ENCODE results near the gene MMP14. TPM values are rescaled to one million over a fixed set of nuclear protein-coding genes. Genes with fewer than 3 reads are reported as not detected.

Gene MMP14
- total and polyA plus RNA-seq, 2 experiments from 2014 or later: 7.0 to 56.4 TPM

GRCh38 chr14:22875748-22876319, 39.4 kb downstream of the MMP14 start:
- ATAC-seq (no peak), DNase-seq (ENCODE audit: low spot score) (no peak)
- Mint-ChIP-seq H3K9me3 (no peaks in the 10 kb centered on the region), H3K4me3 (no peak overlapping the region), H3K27ac (no peak overlapping the region), H3K27me3 (ENCODE audit: insufficient read depth, low read depth, poor library complexity) (peaks cover 13% of the 10 kb centered on the region), H3K4me1 (peaks cover 7% of the 10 kb centered on the region), H3K36me3 (ENCODE audit: low read depth) (peaks cover 23% of the 10 kb centered on the region)
- peaks cover 6% of the 10 kb centered on the region for H3K4me1 ChIP-seq (ENCODE audit: insufficient read depth)
- TF ChIP-seq, protein P1, sequence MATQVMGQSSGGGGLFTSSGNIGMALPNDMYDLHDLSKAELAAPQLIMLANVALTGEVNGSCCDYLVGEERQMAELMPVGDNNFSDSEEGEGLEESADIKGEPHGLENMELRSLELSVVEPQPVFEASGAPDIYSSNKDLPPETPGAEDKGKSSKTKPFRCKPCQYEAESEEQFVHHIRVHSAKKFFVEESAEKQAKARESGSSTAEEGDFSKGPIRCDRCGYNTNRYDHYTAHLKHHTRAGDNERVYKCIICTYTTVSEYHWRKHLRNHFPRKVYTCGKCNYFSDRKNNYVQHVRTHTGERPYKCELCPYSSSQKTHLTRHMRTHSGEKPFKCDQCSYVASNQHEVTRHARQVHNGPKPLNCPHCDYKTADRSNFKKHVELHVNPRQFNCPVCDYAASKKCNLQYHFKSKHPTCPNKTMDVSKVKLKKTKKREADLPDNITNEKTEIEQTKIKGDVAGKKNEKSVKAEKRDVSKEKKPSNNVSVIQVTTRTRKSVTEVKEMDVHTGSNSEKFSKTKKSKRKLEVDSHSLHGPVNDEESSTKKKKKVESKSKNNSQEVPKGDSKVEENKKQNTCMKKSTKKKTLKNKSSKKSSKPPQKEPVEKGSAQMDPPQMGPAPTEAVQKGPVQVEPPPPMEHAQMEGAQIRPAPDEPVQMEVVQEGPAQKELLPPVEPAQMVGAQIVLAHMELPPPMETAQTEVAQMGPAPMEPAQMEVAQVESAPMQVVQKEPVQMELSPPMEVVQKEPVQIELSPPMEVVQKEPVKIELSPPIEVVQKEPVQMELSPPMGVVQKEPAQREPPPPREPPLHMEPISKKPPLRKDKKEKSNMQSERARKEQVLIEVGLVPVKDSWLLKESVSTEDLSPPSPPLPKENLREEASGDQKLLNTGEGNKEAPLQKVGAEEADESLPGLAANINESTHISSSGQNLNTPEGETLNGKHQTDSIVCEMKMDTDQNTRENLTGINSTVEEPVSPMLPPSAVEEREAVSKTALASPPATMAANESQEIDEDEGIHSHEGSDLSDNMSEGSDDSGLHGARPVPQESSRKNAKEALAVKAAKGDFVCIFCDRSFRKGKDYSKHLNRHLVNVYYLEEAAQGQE (IDR thresholded peaks at IDR 0.05; ENCODE audit: unreplicated experiment): no peak
- TF ChIP-seq ETS1 (IDR thresholded peaks at IDR 0.05) (no peak), NANOG (IDR thresholded peaks at IDR 0.05; ENCODE audit: borderline replicate concordance) (no peak), ZNF114 (CRISPR knock-in tag; IDR thresholded peaks at IDR 0.05) (no peak), STAT1 (IDR thresholded peaks at IDR 0.05; ENCODE audit: unreplicated experiment) (no peak), POLR2AphosphoS5 (IDR thresholded peaks at IDR 0.05; ENCODE audit: low read depth) (no peak), ZNF331 (CRISPR knock-in tag; IDR thresholded peaks at IDR 0.05; ENCODE audit: low read depth) (no peak), EZH2phosphoT487 (IDR thresholded peaks at IDR 0.05; ENCODE audit: unreplicated experiment) (no peak), JUNB (IDR thresholded peaks at IDR 0.05; ENCODE audit: unreplicated experiment) (no peak), CREB1 (CRISPR knock-in tag; IDR thresholded peaks at IDR 0.05; ENCODE audit: low read depth) (no peak), ZNF462 (CRISPR knock-in tag; IDR thresholded peaks at IDR 0.05) (no peak), EZH2 (IDR thresholded peaks at IDR 0.05; ENCODE audit: low read depth, unreplicated experiment) (no peak)
- TF ChIP-seq, protein P2, sequence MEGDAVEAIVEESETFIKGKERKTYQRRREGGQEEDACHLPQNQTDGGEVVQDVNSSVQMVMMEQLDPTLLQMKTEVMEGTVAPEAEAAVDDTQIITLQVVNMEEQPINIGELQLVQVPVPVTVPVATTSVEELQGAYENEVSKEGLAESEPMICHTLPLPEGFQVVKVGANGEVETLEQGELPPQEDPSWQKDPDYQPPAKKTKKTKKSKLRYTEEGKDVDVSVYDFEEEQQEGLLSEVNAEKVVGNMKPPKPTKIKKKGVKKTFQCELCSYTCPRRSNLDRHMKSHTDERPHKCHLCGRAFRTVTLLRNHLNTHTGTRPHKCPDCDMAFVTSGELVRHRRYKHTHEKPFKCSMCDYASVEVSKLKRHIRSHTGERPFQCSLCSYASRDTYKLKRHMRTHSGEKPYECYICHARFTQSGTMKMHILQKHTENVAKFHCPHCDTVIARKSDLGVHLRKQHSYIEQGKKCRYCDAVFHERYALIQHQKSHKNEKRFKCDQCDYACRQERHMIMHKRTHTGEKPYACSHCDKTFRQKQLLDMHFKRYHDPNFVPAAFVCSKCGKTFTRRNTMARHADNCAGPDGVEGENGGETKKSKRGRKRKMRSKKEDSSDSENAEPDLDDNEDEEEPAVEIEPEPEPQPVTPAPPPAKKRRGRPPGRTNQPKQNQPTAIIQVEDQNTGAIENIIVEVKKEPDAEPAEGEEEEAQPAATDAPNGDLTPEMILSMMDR (conservative IDR thresholded peaks at IDR 0.05; ENCODE audit: low read depth in 2 of 2): no peak
- no peaks in the 10 kb centered on the region for H3K79me2 ChIP-seq (replicated peaks; ENCODE audit: insufficient read depth)
- H2AFZ ChIP-seq: no peak overlapping the region
- H3K4me2 ChIP-seq: no peak overlapping the region
- no peaks in the 10 kb centered on the region for H4K20me1 ChIP-seq (replicated peaks; ENCODE audit: insufficient read depth)
- H3K27ac ChIP-seq (ENCODE audit: low read depth): no peak overlapping the region
- no peak overlapping the region for H3K4me3 ChIP-seq
- peaks cover 2% of the 10 kb centered on the region; the same call in 1 of the 2 replicates for H3F3A ChIP-seq (replicated peaks; ENCODE audit: low read depth)
- no peaks in the 10 kb centered on the region for H3K27me3 ChIP-seq (ENCODE audit: insufficient read depth)
- no peaks in the 10 kb centered on the region for H3K9me2 ChIP-seq (ENCODE audit: insufficient read depth)
- H3K36me3 ChIP-seq (ENCODE audit: insufficient read depth): no peaks in the 10 kb centered on the region

All from GM23338 (cell line).